ENCODE results near the gene SLC6A7. TPM values are rescaled to one million over a fixed set of nuclear protein-coding genes. Genes with fewer than 3 reads are reported as not detected.

The SLC6A7 gene
- total RNA-seq, 1 donor from 2014 or later: not detected

DNA sequence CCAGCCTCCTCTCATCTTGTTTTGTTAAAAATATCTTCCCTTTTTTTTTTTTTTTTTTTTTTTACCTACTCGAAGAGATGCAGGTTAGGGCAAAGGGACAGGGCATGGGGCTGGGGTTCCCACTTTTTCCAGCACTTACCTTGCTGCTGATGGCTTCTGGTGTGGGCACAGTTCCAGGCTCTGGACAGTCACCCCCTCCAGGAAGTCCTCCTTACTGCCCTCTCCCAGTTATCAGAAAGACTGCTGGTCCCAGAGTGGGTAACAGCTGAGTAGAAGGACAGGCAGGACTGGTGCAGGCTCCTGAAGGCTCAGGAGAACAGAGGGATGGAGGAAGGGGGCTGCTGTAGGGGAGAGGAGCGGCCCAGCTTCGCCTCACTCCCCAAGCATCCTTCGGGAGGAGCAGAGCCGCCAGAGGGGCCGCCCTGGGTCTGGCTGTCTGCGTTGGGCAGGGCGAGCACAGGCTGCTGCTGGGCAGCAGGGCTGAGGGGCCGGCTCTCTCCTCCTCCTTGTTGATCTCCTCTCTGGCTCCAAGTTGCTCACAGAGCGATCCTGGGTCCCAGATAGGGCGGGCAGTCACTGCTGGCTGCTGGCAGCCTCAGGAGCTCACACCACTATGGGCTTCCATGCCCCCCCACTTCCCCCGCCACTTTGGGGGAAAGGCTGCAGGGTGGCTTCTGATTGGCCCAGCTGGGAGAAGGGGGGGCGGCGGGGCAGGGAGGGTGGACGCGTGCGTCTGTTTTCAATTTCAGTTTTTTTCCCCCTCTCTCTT lies 34.4 kb upstream of the SLC6A7 start, which contains the start of gene PDGFRB:
TSS of gene PDGFRB (minus strand) at position 588 of the 769 bp plus-strand sequence. CDS start 18,798 bp downstream, outside the sequence.
- Mint-ChIP-seq H3K4me3 (ENCODE audit: unreplicated experiment) (no peak within 1 kb of the TSS), H3K27me3 (ENCODE audit: unreplicated experiment) (peaks cover 13% of the 10 kb centered on the region), H3K9me3 (ENCODE audit: unreplicated experiment) (no peaks in the 10 kb centered on the region), H3K4me1 (ENCODE audit: unreplicated experiment) (peaks cover 10% of the 10 kb centered on the region), H3K27ac (ENCODE audit: unreplicated experiment) (peak within 1 kb of the TSS; percentile 61), H3K36me3 (ENCODE audit: low read depth, unreplicated experiment) (peaks cover 8% of the 10 kb centered on the region)
- TF ChIP-seq, protein P1, sequence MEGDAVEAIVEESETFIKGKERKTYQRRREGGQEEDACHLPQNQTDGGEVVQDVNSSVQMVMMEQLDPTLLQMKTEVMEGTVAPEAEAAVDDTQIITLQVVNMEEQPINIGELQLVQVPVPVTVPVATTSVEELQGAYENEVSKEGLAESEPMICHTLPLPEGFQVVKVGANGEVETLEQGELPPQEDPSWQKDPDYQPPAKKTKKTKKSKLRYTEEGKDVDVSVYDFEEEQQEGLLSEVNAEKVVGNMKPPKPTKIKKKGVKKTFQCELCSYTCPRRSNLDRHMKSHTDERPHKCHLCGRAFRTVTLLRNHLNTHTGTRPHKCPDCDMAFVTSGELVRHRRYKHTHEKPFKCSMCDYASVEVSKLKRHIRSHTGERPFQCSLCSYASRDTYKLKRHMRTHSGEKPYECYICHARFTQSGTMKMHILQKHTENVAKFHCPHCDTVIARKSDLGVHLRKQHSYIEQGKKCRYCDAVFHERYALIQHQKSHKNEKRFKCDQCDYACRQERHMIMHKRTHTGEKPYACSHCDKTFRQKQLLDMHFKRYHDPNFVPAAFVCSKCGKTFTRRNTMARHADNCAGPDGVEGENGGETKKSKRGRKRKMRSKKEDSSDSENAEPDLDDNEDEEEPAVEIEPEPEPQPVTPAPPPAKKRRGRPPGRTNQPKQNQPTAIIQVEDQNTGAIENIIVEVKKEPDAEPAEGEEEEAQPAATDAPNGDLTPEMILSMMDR (IDR thresholded peaks at IDR 0.05; ENCODE audit: unreplicated experiment): no peak
- DNase-seq (ENCODE audit: low spot score): no peak

DNA sequence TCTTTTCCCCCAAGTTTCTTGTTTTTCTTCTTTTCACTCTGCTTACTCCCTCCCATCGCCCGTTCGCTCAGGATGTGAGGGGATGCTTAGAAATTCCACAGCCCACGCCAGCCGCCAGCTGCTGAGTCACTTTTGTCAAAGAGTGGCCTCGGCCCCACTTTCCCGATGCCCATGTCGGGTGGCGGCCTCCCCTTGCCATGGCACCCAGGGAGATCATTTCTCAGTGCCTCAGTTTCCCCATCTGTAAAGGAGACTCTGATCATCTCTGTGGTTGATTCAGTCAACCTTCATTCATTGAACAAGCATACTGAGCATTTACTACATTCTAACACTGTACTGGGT lies 33.9 kb upstream of the SLC6A7 start:
- TF ChIP-seq, protein P1 (IDR thresholded peaks at IDR 0.05; ENCODE audit: unreplicated experiment): no peak
- no peaks in the 10 kb centered on the region for H3K9me3 Mint-ChIP-seq (ENCODE audit: unreplicated experiment)
- H3K4me1 Mint-ChIP-seq (ENCODE audit: unreplicated experiment): peaks cover 13% of the 10 kb centered on the region
- peaks cover 13% of the 10 kb centered on the region for H3K27me3 Mint-ChIP-seq (ENCODE audit: unreplicated experiment)
- H3K27ac Mint-ChIP-seq (ENCODE audit: unreplicated experiment): peak overlapping the region; percentile 61
- peaks cover 8% of the 10 kb centered on the region for H3K36me3 Mint-ChIP-seq (ENCODE audit: low read depth, unreplicated experiment)
- no peak overlapping the region for H3K4me3 Mint-ChIP-seq (ENCODE audit: unreplicated experiment)
- no peak for DNase-seq (ENCODE audit: low spot score)

DNA sequence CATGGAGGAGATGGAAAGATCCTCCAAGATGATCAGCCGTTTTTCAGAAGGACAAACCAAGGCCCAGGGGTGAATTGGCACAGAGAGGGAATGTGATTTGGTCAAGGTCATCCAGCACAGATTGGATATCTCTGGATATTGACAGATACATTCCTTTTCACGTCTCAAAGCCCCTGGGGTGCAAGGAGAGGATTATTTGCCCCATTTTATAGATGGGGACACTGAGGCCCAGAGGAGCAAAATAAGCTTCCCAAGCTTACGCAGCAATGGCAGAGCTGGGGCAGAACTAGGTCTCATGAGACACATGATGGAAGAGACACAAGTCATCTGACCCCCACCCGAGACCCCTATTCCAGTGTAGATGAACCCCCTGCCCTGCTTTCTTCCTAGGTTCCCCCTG lies 33.3 kb upstream of the SLC6A7 start:
- Mint-ChIP-seq H3K4me1 (ENCODE audit: unreplicated experiment) (peaks cover 16% of the 10 kb centered on the region), H3K36me3 (ENCODE audit: low read depth, unreplicated experiment) (peaks cover 8% of the 10 kb centered on the region), H3K27ac (ENCODE audit: unreplicated experiment) (peak overlapping the region; percentile 61), H3K27me3 (ENCODE audit: unreplicated experiment) (peaks cover 15% of the 10 kb centered on the region), H3K4me3 (ENCODE audit: unreplicated experiment) (no peak overlapping the region), H3K9me3 (ENCODE audit: unreplicated experiment) (no peaks in the 10 kb centered on the region)
- no peak for DNase-seq (ENCODE audit: low spot score)
- TF ChIP-seq, protein P1 (IDR thresholded peaks at IDR 0.05; ENCODE audit: unreplicated experiment): no peak

DNA sequence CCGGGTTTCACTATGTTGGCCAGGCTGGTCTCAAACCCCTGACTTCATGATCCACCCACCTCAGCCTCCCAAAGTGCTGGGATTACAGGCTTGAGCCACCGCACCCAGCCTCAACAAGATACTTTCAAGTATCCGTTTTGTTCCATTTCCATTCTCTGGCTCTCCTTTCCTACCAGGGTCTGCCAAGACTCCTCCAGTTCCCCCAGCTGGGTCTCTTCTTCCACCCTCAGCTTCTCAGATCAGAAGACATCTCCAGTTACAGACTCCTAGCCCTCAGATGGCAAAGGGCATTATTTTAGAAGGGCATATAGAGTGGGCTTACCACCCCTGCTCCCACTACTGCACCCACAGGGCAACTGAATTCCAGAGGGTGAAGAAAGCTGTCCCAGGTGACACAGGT lies 32.7 kb upstream of the SLC6A7 start:
- H3K36me3 Mint-ChIP-seq (ENCODE audit: low read depth, unreplicated experiment): peaks cover 8% of the 10 kb centered on the region
- no peak overlapping the region for H3K4me3 Mint-ChIP-seq (ENCODE audit: unreplicated experiment)
- H3K9me3 Mint-ChIP-seq (ENCODE audit: unreplicated experiment): no peaks in the 10 kb centered on the region
- peaks cover 15% of the 10 kb centered on the region for H3K27me3 Mint-ChIP-seq (ENCODE audit: unreplicated experiment)
- H3K4me1 Mint-ChIP-seq (ENCODE audit: unreplicated experiment): peaks cover 16% of the 10 kb centered on the region
- TF ChIP-seq, protein P1 (IDR thresholded peaks at IDR 0.05; ENCODE audit: unreplicated experiment): no peak
- H3K27ac Mint-ChIP-seq (ENCODE audit: unreplicated experiment): no peak overlapping the region
- DNase-seq (ENCODE audit: low spot score): no peak

DNA sequence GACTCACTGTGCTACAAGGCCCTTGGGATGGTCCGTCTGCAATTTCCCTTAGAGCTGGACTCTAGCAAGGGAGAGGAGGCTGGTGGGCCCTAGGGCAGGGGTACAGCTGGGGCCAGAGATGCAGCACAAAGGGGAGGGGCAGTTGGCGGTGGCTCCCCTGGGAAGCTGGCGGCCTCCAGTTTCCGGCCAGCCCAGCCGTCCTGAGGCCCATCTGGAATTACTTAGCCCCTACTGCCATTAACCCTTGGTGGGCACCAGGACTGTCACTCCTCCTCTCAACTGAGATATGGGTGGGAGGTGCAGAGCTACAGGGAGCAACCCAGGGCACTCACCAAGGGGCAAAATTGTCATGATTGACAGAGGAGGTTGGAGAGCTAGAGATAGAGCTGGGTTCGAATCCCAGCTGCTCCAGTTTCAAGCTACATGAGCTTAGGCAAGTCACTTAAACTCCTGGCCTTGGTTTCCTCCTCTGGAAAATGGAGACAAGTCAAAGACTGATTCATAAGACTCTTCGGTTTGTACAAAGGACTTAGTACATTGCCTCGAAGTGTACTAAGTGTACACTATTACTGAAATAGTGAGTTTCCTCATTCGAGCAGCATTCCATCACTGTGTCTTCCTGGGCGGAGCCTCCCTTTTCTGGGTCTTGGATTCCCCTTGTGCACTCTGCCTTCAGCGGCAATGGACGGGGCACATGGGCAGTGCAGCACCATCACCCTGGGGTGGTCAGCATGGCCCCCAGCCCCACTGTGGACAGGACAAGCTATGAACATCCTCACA lies 31.5 kb upstream of the SLC6A7 start:
- Mint-ChIP-seq H3K4me1 (ENCODE audit: unreplicated experiment) (peaks cover 16% of the 10 kb centered on the region), H3K9me3 (ENCODE audit: unreplicated experiment) (no peaks in the 10 kb centered on the region), H3K36me3 (ENCODE audit: low read depth, unreplicated experiment) (peaks cover 8% of the 10 kb centered on the region), H3K27me3 (ENCODE audit: unreplicated experiment) (peaks cover 15% of the 10 kb centered on the region), H3K4me3 (ENCODE audit: unreplicated experiment) (no peak overlapping the region), H3K27ac (ENCODE audit: unreplicated experiment) (no peak overlapping the region)
- TF ChIP-seq, protein P1 (IDR thresholded peaks at IDR 0.05; ENCODE audit: unreplicated experiment): no peak
- no peak for DNase-seq (ENCODE audit: low spot score)

All from endothelial cell (in vitro differentiated cells).